H1 (cell line): ENCODE results near the gene FRMD4A. TPM values are rescaled to one million over a fixed set of nuclear protein-coding genes. Genes with fewer than 3 reads are reported as not detected.

Experiments used
- CTCF ChIA-PET: fragments of 300-600 bp; sonication (Branson Sonifier 250); formaldehyde crosslinking; loops from one replicate; lab custom pipeline; 2021; ENCODE audit not compliant: partially characterized antibody; lab: Charles Lee
- POLR2A ChIA-PET: fragments of 300-600 bp; sonication (Branson Sonifier 250); formaldehyde crosslinking; loops from one replicate; lab custom pipeline; 2021; ENCODE audit warnings: inconsistent platforms; ENCODE audit not compliant: partially characterized antibody; lab: Charles Lee
- DNase-seq, 2 experiments: peaks; one replicate each; pipeline versions ENCODE4 v3.0.0 to v3.0.0-alpha.2; 2010 to 2022; ENCODE audit warnings: low spot score in 2 of 2, low read depth in 1 of 2, mixed read lengths in 1 of 2
- FAIRE-seq: peaks from 2 replicates; lab custom pipeline; 2011; peaks lifted over from hg19 to GRCh38; lab: Jason Lieb, UNC
- H2AFZ ChIP-seq: 2 replicates; pipeline ENCODE4 v1.8.1; 2012; ENCODE audit warnings: low read length, inconsistent platforms
- H2AK5ac ChIP-seq: 2 replicates; pipeline ENCODE4 v1.6.1; 2013; ENCODE audit warnings: low read depth, low read length
- H2BK120ac ChIP-seq: replicated peaks from 2 replicates; pipeline ENCODE3; 2013; ENCODE audit warnings: low read depth, low read length, inconsistent platforms
- H2BK12ac ChIP-seq: 2 replicates; pipeline ENCODE4 v1.6.1; 2013; ENCODE audit warnings: low read depth, low read length
- H2BK15ac ChIP-seq: 2 replicates; pipeline ENCODE4 v1.6.1; 2013; ENCODE audit warnings: low read length
- H2BK20ac ChIP-seq: 2 replicates; pipeline ENCODE4 v1.6.1; 2013; ENCODE audit warnings: low read length
- H2BK5ac ChIP-seq: 2 replicates; pipeline ENCODE4 v1.6.1; 2013; ENCODE audit warnings: low read depth, low read length
- H3K14ac ChIP-seq: 2 replicates; pipeline ENCODE4 v1.6.1; 2013; ENCODE audit warnings: inconsistent platforms; ENCODE audit not compliant: insufficient read length
- H3K18ac ChIP-seq: 2 replicates; pipeline ENCODE4 v1.6.1; 2013; ENCODE audit warnings: low read length; ENCODE audit errors: extremely low read depth
- H3K23ac ChIP-seq: 2 replicates; pipeline ENCODE4 v1.6.1; 2013; ENCODE audit warnings: inconsistent platforms; ENCODE audit not compliant: insufficient read length
- H3K23me2 ChIP-seq: 2 replicates; pipeline ENCODE4 v1.6.1; 2013; ENCODE audit warnings: low read depth, low read length
- H3K27ac ChIP-seq: 2 replicates; pipeline ENCODE4 v1.6.1; 2011; ENCODE audit warnings: low read depth, low read length, inconsistent platforms
- H3K27me3 ChIP-seq, 4 experiments: replicated peaks in 1 of 4; 1 replicate in 1 of 4; 2 replicates in 3 of 4; pipeline versions ENCODE4 v1.6.1 to v1.8.1; 2011 to 2013; ENCODE audit warnings: low read length in 3 of 4, mild to moderate bottlenecking in 3 of 4, inconsistent platforms in 2 of 4, mixed read lengths in 2 of 4, moderate library complexity in 1 of 4; ENCODE audit not compliant: control insufficient read depth in 3 of 4, insufficient read depth in 3 of 4; ENCODE audit errors: extremely low read depth in 1 of 4
- H3K36me3 ChIP-seq, 4 experiments: 2 replicates each; pipeline versions ENCODE4 v1.6.1 to v1.8.1; 2011 to 2013; ENCODE audit warnings: mild to moderate bottlenecking in 4 of 4, low read length in 3 of 4, moderate library complexity in 2 of 4, control low read depth in 1 of 4, inconsistent platforms in 1 of 4; ENCODE audit not compliant: insufficient read depth in 4 of 4, control insufficient read depth in 2 of 4
- H3K4ac ChIP-seq: replicated peaks from 2 replicates; pipeline ENCODE3; 2013; ENCODE audit warnings: low read length, low read depth, mixed read lengths, inconsistent platforms; ENCODE audit not compliant: insufficient read length
- H3K4me1 ChIP-seq, 4 experiments: replicated peaks in 1 of 4; 1 replicate in 1 of 4; 2 replicates in 3 of 4; pipeline versions ENCODE4 v1.6.1 to v1.8.1; 2011 to 2013; ENCODE audit warnings: low read length in 3 of 4, inconsistent platforms in 2 of 4, mixed read lengths in 1 of 4; ENCODE audit not compliant: insufficient read depth in 4 of 4, control insufficient read depth in 3 of 4
- H3K4me2 ChIP-seq, 2 experiments: 2 replicates each; pipeline versions ENCODE4 v1.6.1 to v1.8.1; 2011 to 2013; ENCODE audit warnings: low read depth in 2 of 2, low read length in 2 of 2, control low read depth in 1 of 2, inconsistent platforms in 1 of 2, mild to moderate bottlenecking in 1 of 2; ENCODE audit not compliant: insufficient read depth in 1 of 2
- H3K4me3 ChIP-seq, 4 experiments: fragments of 200-600, 300-600 bp in 1 of 4; sonication (generic), shearing (Covaris generic), sonication (Bioruptor Twin) in 1 of 4; 2 replicates each; pipeline versions ENCODE4 v1.5.1 to v1.8.1; 2011 to 2016; ENCODE audit warnings: low read length in 4 of 4, low read depth in 3 of 4, control low read depth in 2 of 4, inconsistent platforms in 2 of 4, mild to moderate bottlenecking in 2 of 4, mixed read lengths in 1 of 4, moderate library complexity in 1 of 4; ENCODE audit not compliant: insufficient read depth in 2 of 4; ENCODE audit errors: extremely low read depth in 1 of 4
- H3K56ac ChIP-seq: replicated peaks from 2 replicates; pipeline ENCODE3; 2013; ENCODE audit warnings: low read depth, mild to moderate bottlenecking, mixed read lengths, low read length, inconsistent platforms; ENCODE audit not compliant: insufficient read length
- H3K79me1 ChIP-seq: 2 replicates; pipeline ENCODE4 v1.6.1; 2013; ENCODE audit warnings: low read depth, low read length, control low read depth
- H3K79me2 ChIP-seq, 2 experiments: 2 replicates each; pipeline versions ENCODE4 v1.6.1 to v1.8.1; 2012 to 2013; ENCODE audit warnings: low read length in 2 of 2, mild to moderate bottlenecking in 2 of 2, inconsistent platforms in 1 of 2; ENCODE audit not compliant: insufficient read depth in 2 of 2, control insufficient read depth in 1 of 2
- H3K9ac ChIP-seq, 4 experiments: replicated peaks in 1 of 4; 1 replicate in 1 of 4; 2 replicates in 3 of 4; pipeline versions ENCODE4 v1.6.1 to v1.8.1; 2011 to 2013; ENCODE audit warnings: low read depth in 3 of 4, low read length in 3 of 4, control low read depth in 2 of 4, mild to moderate bottlenecking in 2 of 4, moderate library complexity in 2 of 4, inconsistent platforms in 1 of 4; ENCODE audit errors: extremely low read depth in 1 of 4
- H3K9me3 ChIP-seq, 2 experiments: 2 replicates each; pipeline versions ENCODE4 v1.6.1 to v1.8.1; 2012 to 2013; ENCODE audit warnings: mild to moderate bottlenecking in 2 of 2, moderate library complexity in 2 of 2, control low read depth in 1 of 2, inconsistent platforms in 1 of 2, low read depth in 1 of 2, low read length in 1 of 2, mixed read lengths in 1 of 2; ENCODE audit not compliant: insufficient read depth in 2 of 2
- H4K20me1 ChIP-seq, 2 experiments: replicated peaks in 1 of 2; 2 replicates each; pipeline versions ENCODE3 to v1.8.1; 2011 to 2013; ENCODE audit warnings: inconsistent platforms in 2 of 2, low read length in 2 of 2, mild to moderate bottlenecking in 1 of 2; ENCODE audit not compliant: insufficient read depth in 2 of 2, control insufficient read depth in 1 of 2
- H4K5ac ChIP-seq: 2 replicates; pipeline ENCODE4 v1.6.1; 2013; ENCODE audit warnings: low read length, low read depth, mixed read lengths, inconsistent platforms; ENCODE audit not compliant: insufficient read length
- H4K8ac ChIP-seq: 2 replicates; pipeline ENCODE4 v1.8.0; 2013; ENCODE audit warnings: mild to moderate bottlenecking, moderate library complexity, low read length, inconsistent platforms; ENCODE audit not compliant: insufficient read depth; ENCODE audit errors: extremely low read depth
- H4K91ac ChIP-seq: replicated peaks from 2 replicates; pipeline ENCODE3; 2013; ENCODE audit warnings: low read length, mixed read lengths, inconsistent platforms; ENCODE audit not compliant: insufficient read length
- ASH2L ChIP-seq: fragments of 200-600, 300-600 bp; sonication (generic); IDR thresholded peaks from one replicate; pipeline ENCODE4 v1.7.1; 2017; ENCODE audit warnings: low read length
- CEBPB ChIP-seq: IDR thresholded peaks from 2 replicates; pipeline ENCODE4 v1.6.1; 2012; ENCODE audit warnings: low read depth, low read length
- CHD2 ChIP-seq: IDR thresholded peaks from 2 replicates; pipeline ENCODE4 v1.6.1; 2012; ENCODE audit warnings: low read length, improper control_type of control experiment
- CTBP2 ChIP-seq: IDR thresholded peaks from 2 replicates; pipeline ENCODE4 v1.7.0; 2011; ENCODE audit warnings: borderline replicate concordance, mild to moderate bottlenecking, moderate library complexity, mixed read lengths, low read length; ENCODE audit not compliant: insufficient read depth, insufficient read length
- EGR1 ChIP-seq: IDR thresholded peaks from 2 replicates; pipeline ENCODE4 v1.6.1; 2011; ENCODE audit warnings: low read depth, low read length, borderline replicate concordance
- JUN ChIP-seq: IDR thresholded peaks from 2 replicates; pipeline ENCODE4 v1.6.1; 2011; ENCODE audit warnings: low read depth, mild to moderate bottlenecking, improper control_type of control experiment, low read length
- MAFK ChIP-seq: IDR thresholded peaks from 2 replicates; pipeline ENCODE4 v1.6.1; 2012; ENCODE audit warnings: low read depth, mild to moderate bottlenecking, improper control_type of control experiment, low read length
- POLR2A ChIP-seq, 2 experiments: IDR thresholded peaks; 1 replicate in 1 of 2; 2 replicates in 1 of 2; pipeline ENCODE4 v1.6.1; 2011; ENCODE audit warnings: low read depth in 2 of 2, low read length in 2 of 2, mild to moderate bottlenecking in 2 of 2; ENCODE audit errors: control extremely low read depth in 1 of 2
- SP1 ChIP-seq: IDR thresholded peaks from 2 replicates; pipeline ENCODE4 v1.6.1; 2011; ENCODE audit warnings: low read depth, low read length
- TCF12 ChIP-seq: IDR thresholded peaks from 2 replicates; pipeline ENCODE4 v1.6.1; 2011; ENCODE audit warnings: low read depth, mild to moderate bottlenecking, low read length
- WGBS, 2 experiments: shearing (Covaris generic) in 1 of 2; methylation state at CpG; one replicate each; pipeline versions ENCODE4 v1.1.6 to v1.1.7; 2013 to 2015; ENCODE audit warnings: low lambda C conversion rate in 2 of 2, mixed read lengths in 2 of 2, inconsistent platforms in 1 of 2, low coverage in 1 of 2, missing lambda C conversion rate in 1 of 2; ENCODE audit not compliant: insufficient replicate concordance in 2 of 2, insufficient coverage in 1 of 2, insufficient read length in 1 of 2; ENCODE audit errors: extremely low coverage in 1 of 2, missing lambda C conversion rate in 1 of 2; 5-methylcytosine and 5-hydroxymethylcytosine counted together
- polyA plus RNA-seq, 7 experiments: library from polyadenylated mRNA; depleted of rRNA in 3 of 7; stranded (reverse) in 5 of 7; unstranded in 2 of 7; fragments of >200 nt in 5 of 7; fragments of 200-250 nt in 2 of 7; gene quantifications; 1 replicate in 5 of 7; 2 replicates in 1 of 7; 4 replicates in 1 of 7; pipeline versions ENCODE4 v1.2.1 to v1.2.3, GENCODE V29; 2011 to 2013; ENCODE audit warnings: missing spikeins in 2 of 7, mixed read lengths in 2 of 7
- total RNA-seq: library from RNA; stranded (reverse); fragmentation: NEBNext Ultra II Directional; extraction: Animal tissue kit (Norgen Biotek cat#: 25700); gene quantifications from 2 replicates; pipeline ENCODE4 v1.2.1, GENCODE V29; 2021

The FRMD4A gene
- total and polyA plus RNA-seq, 2 of the 8 experiments (the other 6 are each of a cell fraction or from before 2014, with no cell fraction given): 38.6 to 39.6 TPM

DNA sequence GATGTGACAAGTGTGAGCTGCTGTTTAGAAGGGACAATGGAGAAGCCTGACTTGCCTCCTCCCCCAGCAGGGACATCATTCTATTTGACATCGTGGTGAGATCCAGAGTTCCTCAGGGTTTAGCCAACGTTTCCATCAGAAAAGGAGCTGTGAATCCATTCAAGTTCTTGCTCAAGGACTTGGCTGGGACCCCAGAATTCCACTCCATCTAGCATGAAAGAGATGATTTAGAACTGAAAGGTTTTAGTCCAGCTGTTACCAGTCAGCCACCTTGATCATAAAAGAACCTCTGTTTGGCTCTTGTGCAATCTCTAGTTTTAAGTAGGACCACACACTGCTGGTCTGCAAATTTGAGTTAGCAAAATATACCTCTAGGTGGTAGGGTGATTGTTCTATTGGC lies 337.6 kb downstream of the FRMD4A start:
- no peak overlapping the region for H3K23ac ChIP-seq
- H3K79me2 ChIP-seq: no peaks in the 10 kb centered on the region
- no peaks in the 10 kb centered on the region for H3K27me3 ChIP-seq
- no peak overlapping the region for H3K9ac ChIP-seq
- no peaks in the 10 kb centered on the region for H3K79me1 ChIP-seq
- H2BK12ac ChIP-seq: no peak overlapping the region
- H2BK5ac ChIP-seq: no peak overlapping the region
- H3K14ac ChIP-seq: no peak overlapping the region
- H2BK15ac ChIP-seq: no peak overlapping the region
- H3K23me2 ChIP-seq: no peaks in the 10 kb centered on the region; the same call in 1 of the 2 replicates
- no peak for FAIRE-seq
- H3K36me3 ChIP-seq: no peaks in the 10 kb centered on the region
- no peak for DNase-seq
- H3K18ac ChIP-seq: no peak overlapping the region
- H3K4me3 ChIP-seq: no peak overlapping the region
- H4K8ac ChIP-seq: no peak overlapping the region
- TF ChIP-seq SP1 (no peak), POLR2A (IDR thresholded peaks at IDR 0.05; ENCODE audit: control extremely low read depth in 1 of 2, low read depth in 2 of 2, low read length in 2 of 2) (no peak), TCF12 (no peak), ASH2L (no peak), CHD2 (no peak), MAFK (no peak), CEBPB (no peak), EGR1 (no peak), JUN (no peak), CTBP2 (no peak)
- ChIA-PET CTCF (interaction anchor here (0.6 to 1.2 kb wide), 3 partner anchors 46 to 749 kb away, joined by 3 to 5 read pairs (median 4); no protein-coding TSS in a partner anchor), POLR2A (interaction anchor here (0.6 kb wide), 1 partner anchor 187 kb away, joined by 4 read pairs; no protein-coding TSS in a partner anchor)
- no peak overlapping the region for H3K4ac ChIP-seq
- no peak overlapping the region for H3K4me2 ChIP-seq
- no peak overlapping the region for H2BK20ac ChIP-seq
- H2AK5ac ChIP-seq: no peak overlapping the region
- no peak overlapping the region for H2AFZ ChIP-seq
- H3K56ac ChIP-seq: no peak overlapping the region
- H3K9me3 ChIP-seq: no peaks in the 10 kb centered on the region
- no peak overlapping the region for H2BK120ac ChIP-seq
- H4K91ac ChIP-seq: no peak overlapping the region
- H4K20me1 ChIP-seq: no peaks in the 10 kb centered on the region
- H3K4me1 ChIP-seq: peaks cover 0 to 4% (median 0%) of the 10 kb centered on the region in 4 experiments; a peak in 1 of 7 replicates
- no peak overlapping the region for H4K5ac ChIP-seq
- 90% methylated on average over 2 of the region's 2 CpGs; no CpG with 5 or more reads in 1 of the 2 experiments for WGBS, 2 experiments
- H3K27ac ChIP-seq: no peak overlapping the region
